GM11168 (cell line): ENCODE data around the gene FBN1.

Experiments
- in situ Hi-C: fragments of 300-500 bp; cut with MboI; formaldehyde crosslinking; loops from one replicate; pipeline ENCODE4 v1.12.0; 2022; ENCODE audit warnings: low sequenced_read_pairs; ENCODE audit not compliant: unreplicated experiment

Gene FBN1

GRCh38 chr15:48560321-48561051 is 85.0 kb downstream of the FBN1 start:
- in situ Hi-C loops = no loop called here

GRCh38 chr15:48559285-48559684 is 86.2 kb downstream of the FBN1 start:
- in situ Hi-C loops = no loop called here

GRCh38 chr15:48558226-48558625 is 87.3 kb downstream of the FBN1 start:
- in situ Hi-C loops = no loop called here

- in situ Hi-C loops = no loop called here
These were observed 88.2 kb downstream of the FBN1 start for GRCh38 chr15:48557335-48557734.

GRCh38 chr15:48556159-48556897 is 89.2 kb downstream of the FBN1 start:
- in situ Hi-C loops = no loop called here

- in situ Hi-C loops = no loop called here
These were observed 90.1 kb downstream of the FBN1 start for GRCh38 chr15:48555241-48555881.

- in situ Hi-C loops = no loop called here
These were observed 91.4 kb downstream of the FBN1 start for GRCh38 chr15:48554112-48554511.

- in situ Hi-C loops = no loop called here
These were observed 92.0 kb downstream of the FBN1 start for GRCh38 chr15:48553559-48553958.

- in situ Hi-C loops = no loop called here
These were observed 94.5 kb downstream of the FBN1 start for GRCh38 chr15:48550822-48551525.

GRCh38 chr15:48548455-48548854 is 97.1 kb downstream of the FBN1 start:
- in situ Hi-C loops = no loop called here

- in situ Hi-C loops = no loop called here
These were observed 98.2 kb downstream of the FBN1 start for GRCh38 chr15:48547286-48547685.

GRCh38 chr15:48546296-48546695 is 99.2 kb downstream of the FBN1 start:
- in situ Hi-C loops = no loop called here

GRCh38 chr15:48544778-48545177 is 100.7 kb downstream of the FBN1 start:
- in situ Hi-C loops = no loop called here

GRCh38 chr15:48541341-48542278 is 103.9 kb downstream of the FBN1 start:
- in situ Hi-C loops = no loop called here

- in situ Hi-C loops = no loop called here
These were observed 104.8 kb downstream of the FBN1 start for GRCh38 chr15:48540756-48541155.

GRCh38 chr15:48538941-48539340 is 106.6 kb downstream of the FBN1 start:
- in situ Hi-C loops = no loop called here

GRCh38 chr15:48537271-48538113 is 108.0 kb downstream of the FBN1 start:
- in situ Hi-C loops = no loop called here

GRCh38 chr15:48536681-48537091 is 108.8 kb downstream of the FBN1 start:
- in situ Hi-C loops = no loop called here

- in situ Hi-C loops = no loop called here
These were observed 111.5 kb downstream of the FBN1 start for GRCh38 chr15:48533982-48534381.
